HG03469 (cell line): ENCODE results near the gene RAB28.
A peak's percentile ranks its signal among the peaks of the same experiment; 100 is the strongest.

Source experiments
- ATAC-seq: cut with Tn5 transposase; IDR thresholded peaks from one replicate; pipeline ENCODE4 v1.9.1; 2021; ENCODE audit warnings: mild to moderate bottlenecking, moderate library complexity, moderate number of reproducible peaks; ENCODE audit not compliant: unreplicated experiment

The RAB28 gene

GRCh38 chr4:13484122-13484748, at the start of gene RAB28:
Gene RAB28 (minus strand): TSS chr4:13484340.
- peak; percentile 92 for ATAC-seq

DNA sequence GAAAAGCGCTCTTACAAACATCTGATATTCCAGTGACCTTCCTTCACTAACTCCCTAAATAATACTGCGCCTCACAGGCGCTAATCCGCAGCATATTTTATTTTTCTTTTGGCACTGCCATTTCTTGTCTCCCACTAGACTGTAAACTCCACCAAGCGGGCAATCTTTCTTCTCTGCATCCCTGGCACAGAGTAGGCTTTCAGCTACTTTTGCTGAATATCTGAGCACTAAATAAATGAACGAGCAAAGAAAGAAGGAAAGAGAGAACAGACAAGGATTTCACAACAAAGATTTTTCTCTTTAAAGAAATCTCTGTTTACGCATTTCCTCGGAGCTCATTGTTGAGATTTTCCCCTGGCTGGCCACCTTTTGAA, 47.5 kb upstream of the RAB28 start:
- ATAC-seq: no peak

DNA sequence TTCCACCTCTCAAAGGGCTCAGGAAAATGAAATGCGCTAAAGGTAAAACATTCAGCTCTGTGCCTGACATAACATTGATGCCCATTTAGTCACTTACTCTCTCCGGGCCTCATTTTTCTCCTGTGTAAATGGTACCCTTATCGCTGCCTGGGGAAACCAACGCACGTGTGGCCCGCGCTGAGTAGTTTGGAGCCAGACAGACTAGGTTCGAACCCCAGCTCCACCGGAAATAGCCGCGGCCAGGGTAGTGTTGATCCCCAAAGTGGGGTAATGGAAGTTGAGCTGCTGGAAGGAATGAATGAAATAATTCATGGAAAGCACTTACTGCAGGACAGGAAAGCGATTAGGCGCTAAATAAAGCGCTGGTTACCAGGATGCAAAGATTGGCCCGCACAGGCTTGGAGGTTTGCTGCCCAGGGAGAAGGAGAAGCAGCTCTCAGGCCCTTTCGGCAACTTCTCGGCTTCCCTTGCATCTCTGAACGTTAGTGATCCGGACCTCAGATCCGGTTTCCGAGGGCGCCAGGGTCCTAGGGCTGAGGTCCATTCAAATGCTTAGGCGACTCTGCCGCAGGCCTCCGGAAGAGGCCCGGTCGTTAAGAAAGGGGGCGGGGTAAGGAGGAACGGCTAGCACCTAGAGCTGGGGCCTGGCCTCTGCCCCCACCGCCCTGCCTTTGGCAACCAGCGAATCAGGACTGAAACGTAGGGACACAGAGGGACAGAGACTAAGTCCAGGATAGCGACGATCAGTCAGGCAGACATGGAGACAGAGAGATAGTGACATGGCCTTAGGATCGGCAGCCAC, 46.9 kb upstream of the RAB28 start:
- ATAC-seq: no peak

- no peak for ATAC-seq
Observed at GRCh38 chr4:13529128-13529919, 45.2 kb upstream of the RAB28 start.

DNA sequence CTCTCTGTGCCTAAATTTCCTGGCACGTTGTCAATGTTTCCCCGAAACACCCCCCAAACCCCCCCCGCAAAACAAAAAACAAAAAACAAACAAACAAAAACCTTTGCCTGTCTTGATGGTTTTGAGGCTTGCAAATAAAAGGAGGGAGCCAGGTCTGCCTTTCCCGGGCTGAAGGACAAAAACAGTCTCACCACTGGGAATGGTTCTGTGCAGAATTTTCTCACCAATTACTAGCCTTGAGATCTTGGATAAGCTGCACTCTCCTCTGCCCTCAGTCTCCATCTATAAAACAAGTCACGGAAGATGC, 44.6 kb upstream of the RAB28 start:
- no peak for ATAC-seq

DNA sequence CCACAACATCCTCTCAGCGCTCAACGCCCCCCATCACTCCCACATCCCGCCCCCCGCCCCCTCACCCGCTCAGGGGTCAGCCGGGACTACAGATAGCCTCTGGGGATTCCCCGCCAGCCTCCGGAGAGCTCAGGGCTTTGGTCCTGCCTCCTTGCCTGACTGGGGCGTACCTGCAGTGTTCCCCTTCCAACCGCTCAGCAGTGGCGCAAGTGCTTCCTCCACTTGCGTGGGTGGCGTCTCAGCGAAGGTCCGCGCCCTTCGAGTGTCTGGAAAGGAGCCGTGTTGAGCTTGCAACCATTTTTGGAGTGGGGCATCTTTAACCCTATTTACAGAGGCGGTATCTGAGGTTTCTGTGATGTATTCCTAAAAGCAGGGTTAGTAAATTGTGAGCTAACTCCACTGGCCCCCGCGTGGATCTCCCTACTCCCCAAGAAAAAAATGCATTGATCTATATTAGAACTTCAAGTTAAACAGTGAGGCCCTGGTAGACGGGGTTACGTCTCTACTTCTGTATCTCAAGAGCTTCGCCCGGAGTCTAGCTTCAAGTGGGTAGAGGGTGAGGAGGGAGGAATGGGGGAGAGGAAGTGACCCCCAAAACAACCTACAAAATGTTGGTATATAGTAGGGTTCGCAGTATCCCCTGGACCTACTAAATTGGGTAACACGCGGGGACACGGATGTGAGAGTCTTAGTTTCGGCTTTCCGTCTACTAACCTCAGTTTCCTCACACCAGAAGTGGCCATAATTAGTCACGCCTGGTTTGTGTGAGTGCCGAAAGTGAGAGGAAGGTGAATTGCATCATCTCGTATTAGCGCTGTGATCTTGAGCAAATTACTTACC, 44.1 kb upstream of the RAB28 start:
- peak; percentile 80 for ATAC-seq

DNA sequence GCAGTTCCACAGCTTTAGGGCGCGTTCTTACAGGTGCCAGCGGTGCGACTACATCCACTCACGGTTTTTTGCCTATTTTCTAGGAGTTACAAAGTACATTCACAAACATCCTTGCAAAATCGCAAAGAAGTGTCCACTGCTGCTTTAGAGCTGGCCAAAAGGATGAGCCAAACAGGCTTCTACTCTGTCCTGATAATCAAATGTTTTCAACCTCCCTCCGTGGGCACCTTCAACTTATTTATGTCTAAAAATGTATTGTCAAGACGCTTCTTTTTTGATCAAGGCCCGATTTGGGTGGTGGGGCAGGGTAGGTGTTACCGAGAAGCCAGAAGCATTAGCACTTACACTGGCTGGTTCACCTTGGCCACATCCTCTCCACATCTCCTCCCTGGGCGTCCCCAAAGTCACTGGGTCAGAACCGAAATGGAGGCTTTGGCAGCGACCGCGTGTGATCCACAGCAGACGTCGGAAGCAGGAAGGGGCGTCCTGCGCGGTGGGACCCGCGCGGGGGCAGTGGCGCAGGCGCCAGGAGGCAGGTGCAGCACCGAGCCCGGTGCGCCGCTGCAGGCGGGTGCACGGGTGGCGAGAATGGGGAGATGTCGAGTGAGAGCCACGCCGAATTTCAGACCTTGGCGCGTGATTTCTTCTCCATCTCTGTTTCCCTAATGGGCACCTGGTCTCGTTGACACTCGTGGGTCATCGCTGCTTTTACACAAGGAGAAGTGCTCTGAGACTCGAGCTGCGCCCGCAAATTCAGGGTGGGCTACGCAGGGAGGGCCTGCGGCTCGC, 43.2 kb upstream of the RAB28 start:
- ATAC-seq: no peak

DNA sequence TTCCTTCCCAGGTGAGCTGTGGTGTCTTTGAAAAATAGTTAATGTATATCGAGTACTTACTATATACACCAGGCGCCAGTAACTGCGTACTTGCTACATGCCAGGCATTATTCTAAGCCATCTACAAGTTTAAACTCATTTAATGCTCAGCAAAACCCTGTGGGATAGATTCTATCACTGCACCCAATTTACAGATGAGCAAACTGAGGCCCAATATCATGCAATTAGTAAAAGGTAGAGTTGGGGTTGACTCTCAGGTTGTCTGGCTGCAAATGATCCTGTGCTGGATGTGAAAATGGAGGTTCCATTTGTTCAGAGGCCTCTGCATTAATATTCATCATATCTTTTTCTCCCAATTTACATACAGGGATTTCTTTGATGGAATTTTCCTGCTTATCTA, 42.5 kb upstream of the RAB28 start:
- ATAC-seq: no peak

DNA sequence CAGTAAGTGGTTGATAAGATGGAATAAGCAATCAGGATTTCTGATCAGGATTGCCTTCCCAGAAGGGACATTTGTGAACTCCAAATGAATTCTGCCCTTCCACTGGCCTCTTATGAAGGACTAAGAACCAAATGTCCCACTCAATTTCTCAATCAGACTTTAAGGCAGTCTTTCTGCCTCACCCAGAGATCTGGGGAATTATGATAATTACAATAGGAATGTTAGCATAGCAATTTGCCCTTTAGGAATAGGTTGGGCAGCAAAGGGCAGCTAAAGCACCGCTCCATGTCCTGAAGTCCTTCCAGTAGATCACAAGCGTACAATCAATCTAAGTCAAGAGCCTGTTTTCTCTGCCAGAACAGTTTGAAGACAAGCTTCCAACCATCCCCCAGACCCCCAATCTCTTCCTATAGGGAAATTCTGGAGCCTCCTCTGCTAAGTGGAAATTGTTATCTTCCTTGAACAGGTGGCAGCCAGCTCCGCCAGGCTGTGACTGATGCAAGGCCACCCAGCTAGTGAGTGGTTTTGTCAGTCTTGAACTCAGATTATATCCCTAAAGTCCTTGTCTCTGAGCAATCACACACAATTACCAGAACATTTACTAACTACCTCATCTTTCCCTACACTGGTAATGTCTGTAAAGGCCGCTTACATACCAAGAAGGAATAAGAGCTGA, 41.6 kb upstream of the RAB28 start:
- no peak for ATAC-seq

DNA sequence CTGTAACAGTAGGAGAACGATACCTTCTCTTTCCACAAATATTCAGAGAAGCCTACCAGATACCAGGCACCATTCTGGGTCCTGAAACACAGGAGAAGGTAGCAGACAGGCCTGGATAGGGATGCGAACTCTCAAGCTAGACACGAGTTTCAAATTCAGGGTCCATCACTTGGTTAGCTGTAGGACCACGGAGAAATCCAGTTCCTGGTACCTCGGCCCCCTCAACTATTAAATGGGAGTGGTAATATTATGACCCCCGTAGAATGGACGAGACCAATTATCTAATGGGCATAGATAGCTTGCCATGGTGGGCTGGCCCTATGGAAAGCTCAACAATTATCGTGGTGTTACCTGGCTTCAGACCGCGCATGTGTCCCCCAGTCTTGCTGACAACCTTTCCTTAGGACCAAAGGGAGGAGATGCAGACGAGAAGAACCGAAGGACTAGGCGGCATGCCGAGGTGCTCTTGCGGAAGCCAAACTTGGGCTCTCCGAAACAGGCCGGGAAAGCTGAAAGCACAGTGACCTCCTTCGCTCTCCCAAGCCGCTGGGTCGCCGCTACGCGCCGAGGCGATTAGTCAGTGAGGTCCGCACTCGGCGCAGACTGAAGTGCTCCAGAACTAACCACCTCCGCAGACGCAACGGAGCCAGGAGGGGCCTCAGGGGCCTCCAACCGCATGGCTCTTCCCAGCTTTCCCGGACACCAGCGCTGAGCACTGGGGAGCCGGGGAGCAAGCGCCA, 40.5 kb upstream of the RAB28 start:
- no peak for ATAC-seq

DNA sequence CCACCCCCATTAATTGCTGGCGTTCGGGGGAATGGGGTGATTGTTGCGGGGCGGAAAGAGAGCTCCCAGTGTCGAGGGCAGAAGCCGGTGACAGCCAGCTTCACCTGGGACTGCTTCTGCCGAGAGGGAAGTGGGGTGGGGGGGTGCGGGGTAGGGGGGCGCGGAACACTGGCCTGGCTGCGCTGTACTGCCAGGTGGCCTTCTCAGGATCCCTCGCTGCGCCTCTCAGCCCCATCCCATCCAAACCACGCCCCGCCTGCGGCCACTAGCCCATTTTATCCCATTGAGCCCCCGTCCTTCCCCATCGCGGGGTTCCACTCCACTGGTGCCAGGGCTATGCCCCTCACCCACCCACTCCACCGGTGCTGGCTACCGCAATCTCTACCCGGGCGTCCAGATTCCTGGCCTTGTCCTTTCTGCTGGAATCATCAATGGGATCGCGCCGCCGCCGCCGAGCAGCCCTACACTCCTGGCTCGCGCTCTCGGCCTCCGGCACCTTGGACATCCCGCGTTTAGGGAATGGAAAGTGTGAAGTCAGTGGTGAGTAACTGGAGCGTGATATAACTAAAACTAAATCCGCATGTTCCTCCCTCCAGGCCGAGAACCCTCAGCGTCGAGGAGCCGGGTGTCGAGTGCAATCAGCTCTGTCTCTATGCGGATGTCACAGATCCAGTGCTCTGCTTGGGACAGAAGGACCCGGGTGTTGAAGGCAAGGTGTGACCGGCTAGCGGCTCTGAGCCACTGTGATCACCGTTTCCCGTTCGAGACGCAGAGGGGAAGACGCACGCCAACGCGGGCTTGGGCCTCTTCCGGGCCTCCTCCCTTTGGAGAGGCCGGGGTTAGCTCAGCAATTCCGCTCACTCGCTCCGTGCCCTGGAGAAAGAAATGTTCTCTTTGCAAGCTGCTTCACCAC, 39.7 kb upstream of the RAB28 start:
- ATAC-seq: no peak

GRCh38 chr4:13523105-13523477, 39.0 kb upstream of the RAB28 start:
- no peak for ATAC-seq

GRCh38 chr4:13522282-13523104, 38.4 kb upstream of the RAB28 start:
- ATAC-seq: no peak

DNA sequence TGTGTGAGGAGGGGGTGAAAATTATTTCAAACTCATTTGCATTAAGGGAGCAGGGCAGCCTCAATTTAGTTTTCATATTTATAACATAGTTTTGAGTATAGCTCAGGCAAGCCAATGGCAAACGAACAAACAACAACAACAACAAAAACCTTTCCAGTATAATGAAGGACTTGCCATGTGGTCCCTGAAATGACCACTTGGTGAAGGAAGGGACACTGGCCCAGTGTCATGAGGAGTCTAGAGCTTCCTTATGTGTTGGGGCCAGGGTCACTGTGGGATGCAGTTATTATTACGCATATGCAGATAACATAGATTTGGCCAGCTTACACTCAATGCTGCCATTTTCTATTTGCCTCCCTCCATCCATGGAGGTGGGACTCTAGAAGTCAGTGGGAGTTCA, 36.9 kb upstream of the RAB28 start:
- ATAC-seq: no peak

DNA sequence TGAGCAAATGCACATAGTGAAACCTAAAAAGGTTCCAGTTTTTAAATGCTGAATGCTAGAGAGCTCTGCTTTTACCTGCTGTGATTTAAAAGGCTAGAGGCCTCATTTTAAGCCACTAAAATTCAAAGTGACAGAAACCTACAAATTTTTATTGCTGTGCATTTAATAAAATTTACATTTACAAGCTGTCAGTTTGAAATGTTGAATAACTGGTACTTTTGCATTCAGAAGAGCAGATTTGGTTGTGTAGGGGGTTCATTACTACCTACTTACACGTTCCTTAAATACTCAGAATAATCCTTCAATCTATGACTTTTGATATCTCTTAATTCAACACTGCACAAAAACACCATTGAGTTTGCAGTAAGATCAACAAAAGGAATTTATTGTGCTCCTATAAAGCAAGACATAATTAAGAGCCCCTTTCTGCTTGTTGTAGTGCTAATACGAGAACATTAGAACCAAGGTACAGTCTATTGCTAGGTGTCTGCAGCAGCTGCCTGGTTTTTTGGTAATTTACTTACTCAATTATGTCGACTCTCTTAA, 32.2 kb upstream of the RAB28 start:
- no peak for ATAC-seq

GRCh38 chr4:13515268-13515667, 31.1 kb upstream of the RAB28 start:
- ATAC-seq: no peak

DNA sequence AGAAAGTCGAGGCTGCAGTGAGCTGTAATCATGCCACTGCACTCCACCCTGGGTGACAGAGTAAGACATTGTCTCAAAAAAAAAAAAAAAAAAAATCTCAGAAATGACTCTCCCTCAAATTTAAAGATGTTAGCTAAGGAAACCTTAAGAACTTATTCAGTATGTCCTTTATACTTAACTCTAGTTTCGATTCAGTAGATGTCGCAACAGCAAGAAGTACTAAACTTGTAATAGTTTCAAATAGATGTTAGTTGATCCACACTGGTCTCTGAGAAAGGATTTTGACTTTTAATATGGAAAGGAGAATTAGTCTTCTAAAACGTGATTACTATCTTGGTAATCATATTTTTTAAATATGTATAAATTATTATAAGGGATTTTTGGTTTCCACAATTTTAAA, 30.6 kb upstream of the RAB28 start:
- ATAC-seq: no peak
